Measurements from ENCODE around the gene CES4A. TPM values are rescaled to one million over a fixed set of nuclear protein-coding genes. Genes with fewer than 3 reads are reported as not detected.

CES4A gene
- total and polyA plus RNA-seq, 9 of the 15 experiments (the other 6 are each of a cell fraction or from before 2014, with no cell fraction given): 0.09 to 0.13 (median 0.11) TPM; not detected in 6

DNA sequence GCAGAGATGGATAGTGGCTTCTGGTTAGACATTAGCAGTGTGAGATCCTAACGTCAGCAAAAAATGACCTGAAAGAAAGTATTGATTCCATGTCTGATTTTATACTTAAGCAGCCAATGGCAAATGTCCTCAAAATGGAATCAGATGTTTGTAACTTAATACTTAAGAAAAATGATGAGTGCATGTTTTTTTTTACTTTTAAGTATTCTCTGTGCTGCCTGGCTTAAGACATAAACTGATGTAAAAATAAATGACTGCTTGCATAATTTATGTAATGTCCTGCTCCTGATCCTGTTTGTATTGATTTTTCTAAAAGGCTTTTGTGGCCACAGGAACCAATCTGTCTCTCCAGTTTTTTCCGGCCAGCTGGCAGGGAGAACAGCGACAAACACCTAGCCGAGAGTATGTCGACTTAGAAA, 47.9 kb downstream of the CES4A start (continued):
- TF ChIP-seq SIN3B (IDR thresholded peaks at IDR 0.05; ENCODE audit: low read depth): no peak

DNA sequence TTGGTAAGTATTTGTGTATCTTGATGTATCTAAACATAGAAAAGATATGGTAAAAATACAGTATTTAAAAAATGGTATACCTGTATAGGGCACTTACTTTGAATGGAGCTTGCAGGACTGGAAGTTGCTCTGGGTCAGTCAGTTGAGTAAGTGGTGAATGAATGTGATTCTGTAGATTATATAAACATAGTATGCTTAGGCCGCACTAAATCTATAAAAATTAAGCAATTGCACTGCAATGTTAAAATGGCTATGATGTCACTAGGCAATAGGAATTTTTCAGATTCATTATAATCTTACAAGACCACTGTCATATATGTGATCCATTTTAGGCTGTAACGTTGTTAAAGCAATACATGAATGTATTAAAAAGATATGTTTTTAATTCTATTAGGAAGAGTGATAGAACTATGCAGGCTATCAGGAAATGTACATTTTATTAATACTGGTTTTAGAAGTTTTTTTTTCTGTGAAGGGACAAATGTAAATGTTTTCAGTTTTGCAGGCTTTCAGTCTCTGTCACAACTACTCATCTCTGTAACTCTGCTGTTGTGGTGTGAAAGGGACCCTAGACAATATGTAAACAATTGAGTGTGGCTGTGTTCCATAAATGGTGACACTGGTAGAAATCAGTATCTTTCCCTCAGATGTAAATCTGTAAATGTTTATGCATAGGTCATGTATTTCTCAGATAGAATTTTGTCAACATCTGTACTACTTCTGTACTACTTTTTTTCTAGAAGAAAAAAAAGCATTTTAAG, 51.1 kb downstream of the CES4A start:
- in situ Hi-C loops (cut with MboI): no loop called here
- no peak for ATAC-seq
- Histone ChIP-seq H3K9me3 (replicated peaks; ENCODE audit: control insufficient read depth, insufficient read depth, low read depth, low read length) (no peaks in the 10 kb centered on the region), H3K4me3 (no peak overlapping the region), H3K4me1 (replicated peaks in 1 of 2; ENCODE audit: control insufficient read depth in 2 of 2, insufficient read depth in 2 of 2, low read length in 2 of 2) (no peaks in the 10 kb centered on the region), H3K9me1 (ENCODE audit: control insufficient read depth, insufficient read depth, low read length) (no peaks in the 10 kb centered on the region), H3K36me3 (ENCODE audit: control insufficient read depth, insufficient read depth, low read length) (peaks cover 65% of the 10 kb centered on the region; the same call in 2 of the 3 replicates), H3K79me2 (ENCODE audit: control insufficient read depth, insufficient read depth, low read length) (peaks cover 59% of the 10 kb centered on the region), H3K27me3 (ENCODE audit: control insufficient read depth in 2 of 2, insufficient read depth in 2 of 2, low read length in 2 of 2) (no peaks in the 10 kb centered on the region), H3K27ac (ENCODE audit: extremely low read depth, low read depth, low read length) (no peak overlapping the region), H3K4me2 (ENCODE audit: insufficient read depth, low read length) (no peak overlapping the region), H4K20me1 (replicated peaks; ENCODE audit: control insufficient read depth, insufficient read depth, low read length) (no peaks in the 10 kb centered on the region), H3K9ac (ENCODE audit: insufficient read depth in 1 of 2, low read depth in 2 of 2, low read length in 2 of 2) (no peak overlapping the region), H2AFZ (ENCODE audit: low read depth, low read length) (no peak overlapping the region)
- intact Hi-C loops (cut with micrococcal nuclease): no loop called here
- ChIA-PET POLR2A (interaction anchor here (1.0 to 2.6 kb wide), 3 partner anchors 9 to 18 kb away, joined by 3 to 9 read pairs (median 4); no protein-coding TSS in a partner anchor), CTCF (ENCODE audit: low intra/inter-chr PET ratio) (no interaction called here)
- TF ChIP-seq, protein P1, sequence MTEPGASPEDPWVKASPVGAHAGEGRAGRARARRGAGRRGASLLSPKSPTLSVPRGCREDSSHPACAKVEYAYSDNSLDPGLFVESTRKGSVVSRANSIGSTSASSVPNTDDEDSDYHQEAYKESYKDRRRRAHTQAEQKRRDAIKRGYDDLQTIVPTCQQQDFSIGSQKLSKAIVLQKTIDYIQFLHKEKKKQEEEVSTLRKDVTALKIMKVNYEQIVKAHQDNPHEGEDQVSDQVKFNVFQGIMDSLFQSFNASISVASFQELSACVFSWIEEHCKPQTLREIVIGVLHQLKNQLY (CRISPR knock-in tag; conservative IDR thresholded peaks at IDR 0.05): no peak
- no peak for TF ChIP-seq ZNF124 (CRISPR knock-in tag; IDR thresholded peaks at IDR 0.05)
- TF ChIP-seq RBM39 (optimal IDR thresholded peaks at IDR 0.05; ENCODE audit: low read depth, low read length): no peak
- no peak for DNase-seq (ENCODE audit: extremely low read depth in 1 of 4, low spot score in 3 of 4)
- BruUV-seq (replicated peaks): no TSS peak
- WGBS (ENCODE audit: insufficient coverage, low coverage, missing lambda C conversion rate): 85% methylated on average over 2 of the region's 2 CpGs
- FAIRE-seq: no peak

All from K562 (cell line).